H1 (cell line): ENCODE results near the gene NFYA. TPM values are rescaled to one million over a fixed set of nuclear protein-coding genes. Genes with fewer than 3 reads are reported as not detected.

ENCODE experiments used
- BACH1 ChIP-seq: IDR thresholded peaks from 2 replicates; pipeline ENCODE4 v1.6.1; 2012; ENCODE audit warnings: low read length, improper control_type of control experiment
- BCL11A ChIP-seq, 2 experiments: IDR thresholded peaks; one replicate each; pipeline ENCODE4 v1.6.1; 2011; ENCODE audit warnings: low read depth in 2 of 2, low read length in 2 of 2, mild to moderate bottlenecking in 2 of 2
- CBX8 ChIP-seq: fragments of 300-800, 300-1000 bp; sonication (generic); IDR thresholded peaks from 2 replicates; pipeline ENCODE4 v1.7.1; 2016; ENCODE audit warnings: low read depth, low read length, borderline replicate concordance
- CHD1 ChIP-seq: IDR thresholded peaks from 2 replicates; pipeline ENCODE4 v1.6.1; 2012; ENCODE audit warnings: low read depth, low read length, improper control_type of control experiment
- CHD2 ChIP-seq: IDR thresholded peaks from 2 replicates; pipeline ENCODE4 v1.6.1; 2012; ENCODE audit warnings: low read length, improper control_type of control experiment
- CTBP2 ChIP-seq: IDR thresholded peaks from 2 replicates; pipeline ENCODE4 v1.7.0; 2011; ENCODE audit warnings: borderline replicate concordance, mild to moderate bottlenecking, moderate library complexity, mixed read lengths, low read length; ENCODE audit not compliant: insufficient read depth, insufficient read length
- E2F6 ChIP-seq: IDR thresholded peaks from 2 replicates; pipeline ENCODE4 v1.6.1; 2012; ENCODE audit warnings: inconsistent platforms
- GTF2F1 ChIP-seq: IDR thresholded peaks from 2 replicates; pipeline ENCODE4 v1.6.1; 2012; ENCODE audit warnings: low read depth, low read length, improper control_type of control experiment, borderline replicate concordance
- JUND ChIP-seq: IDR thresholded peaks from 2 replicates; pipeline ENCODE4 v1.6.1; 2011; ENCODE audit warnings: mild to moderate bottlenecking, improper control_type of control experiment, low read length
- KDM1A ChIP-seq: fragments of 200-600, 300-600 bp; sonication (generic); IDR thresholded peaks from 2 replicates; pipeline ENCODE4 v1.7.1; 2016; ENCODE audit warnings: mild to moderate bottlenecking, low read length, borderline replicate concordance
- MAFK ChIP-seq: IDR thresholded peaks from 2 replicates; pipeline ENCODE4 v1.6.1; 2012; ENCODE audit warnings: low read depth, mild to moderate bottlenecking, improper control_type of control experiment, low read length
- MAX ChIP-seq: IDR thresholded peaks from 2 replicates; pipeline ENCODE4 v1.6.1; 2012; ENCODE audit warnings: inconsistent platforms
- NANOG ChIP-seq: IDR thresholded peaks from 2 replicates; pipeline ENCODE4 v1.6.1; 2011; ENCODE audit warnings: low read length, low read depth, mild to moderate bottlenecking, inconsistent platforms; ENCODE audit not compliant: insufficient read depth, poor library complexity, severe bottlenecking
- POLR2AphosphoS5 ChIP-seq: IDR thresholded peaks from 2 replicates; pipeline ENCODE4 v1.6.1; 2011; ENCODE audit warnings: low read depth, low read length
- RNF2 ChIP-seq: fragments of 200-900, 300-1000 bp; sonication (generic); IDR thresholded peaks from 2 replicates; pipeline ENCODE4 v1.7.1; 2016; ENCODE audit warnings: borderline replicate concordance, low read depth, mild to moderate bottlenecking, antibody characterized with exemption, low read length; ENCODE audit not compliant: poor library complexity, severe bottlenecking; ENCODE audit errors: missing control alignments
- SIRT6 ChIP-seq: IDR thresholded peaks from one replicate; pipeline ENCODE4 v1.7.1; 2012; ENCODE audit warnings: low read length, inconsistent platforms
- SIX5 ChIP-seq: IDR thresholded peaks from 2 replicates; pipeline ENCODE4 v1.6.1; 2011; ENCODE audit warnings: mild to moderate bottlenecking, low read depth, low read length
- SP1 ChIP-seq: IDR thresholded peaks from 2 replicates; pipeline ENCODE4 v1.6.1; 2011; ENCODE audit warnings: low read depth, low read length
- SUZ12 ChIP-seq: fragments of 200-600 bp; sonication (generic); IDR thresholded peaks from 2 replicates; pipeline ENCODE4 v1.6.1; 2012; ENCODE audit warnings: mild to moderate bottlenecking, inconsistent platforms, low read length, moderate library complexity, mixed read lengths
- TAF1 ChIP-seq: IDR thresholded peaks from 2 replicates; pipeline ENCODE4 v1.6.1; 2011; ENCODE audit warnings: mild to moderate bottlenecking, low read depth, low read length
- TEAD4 ChIP-seq: IDR thresholded peaks from 2 replicates; pipeline ENCODE4 v1.6.1; 2012; ENCODE audit warnings: low read depth, low read length, inconsistent platforms, mixed read lengths
- USF2 ChIP-seq: IDR thresholded peaks from 2 replicates; pipeline ENCODE4 v1.6.1; 2011; ENCODE audit warnings: low read length, improper control_type of control experiment
- polyA plus RNA-seq, 7 experiments: library from polyadenylated mRNA; depleted of rRNA in 3 of 7; stranded (reverse) in 5 of 7; unstranded in 2 of 7; fragments of >200 nt in 5 of 7; fragments of 200-250 nt in 2 of 7; gene quantifications; 1 replicate in 5 of 7; 2 replicates in 1 of 7; 4 replicates in 1 of 7; pipeline versions ENCODE4 v1.2.1 to v1.2.3, GENCODE V29; 2011 to 2013; ENCODE audit warnings: missing spikeins in 2 of 7, mixed read lengths in 2 of 7
- total RNA-seq: library from RNA; stranded (reverse); fragmentation: NEBNext Ultra II Directional; extraction: Animal tissue kit (Norgen Biotek cat#: 25700); gene quantifications from 2 replicates; pipeline ENCODE4 v1.2.1, GENCODE V29; 2021

Gene NFYA
- total and polyA plus RNA-seq, 2 of the 8 experiments (the other 6 are each of a cell fraction or from before 2014, with no cell fraction given), result 19.8 to 33.7 TPM

- TF ChIP-seq TEAD4 (no peak), RNF2 (no peak), CTBP2 (peak; percentile 22), BCL11A (IDR thresholded peaks at IDR 0.05; ENCODE audit: low read depth in 2 of 2, low read length in 2 of 2) (no peak), MAFK (no peak), USF2 (no peak), GTF2F1 (0 out of 2 replicates have a peak, but pooled peaks have one; percentile 20), NANOG (peak; percentile 3), SUZ12 (no peak), E2F6 (peak; percentile 74), CHD2 (no peak), CBX8 (no peak), SP1 (no peak), TAF1 (peak; percentile 47), POLR2AphosphoS5 (peak; percentile 22), SIRT6 (no peak), BACH1 (peak; percentile 8; the same call in 1 of the 2 replicates), MAX (peak; percentile 80; the same call in 1 of the 2 replicates), KDM1A (no peak), JUND (no peak), SIX5 (no peak), CHD1 (no peak)
These were observed 44.8 kb upstream of the NFYA start (continued) for GRCh38 chr6:41027799-41028560.
